ENCODE results near the gene ASAH2. TPM values are rescaled to one million over a fixed set of nuclear protein-coding genes. Genes with fewer than 3 reads are reported as not detected.
"Not testable (repeated sequence)": the region's sequence is repeated elsewhere in the genome, so short reads cannot be mapped to it uniquely, and the experiment has no call there.

The ASAH2 gene
- total RNA-seq, 4 donors from 2014 or later, result 2.4 to 6.1 (median 4.6) TPM

DNA sequence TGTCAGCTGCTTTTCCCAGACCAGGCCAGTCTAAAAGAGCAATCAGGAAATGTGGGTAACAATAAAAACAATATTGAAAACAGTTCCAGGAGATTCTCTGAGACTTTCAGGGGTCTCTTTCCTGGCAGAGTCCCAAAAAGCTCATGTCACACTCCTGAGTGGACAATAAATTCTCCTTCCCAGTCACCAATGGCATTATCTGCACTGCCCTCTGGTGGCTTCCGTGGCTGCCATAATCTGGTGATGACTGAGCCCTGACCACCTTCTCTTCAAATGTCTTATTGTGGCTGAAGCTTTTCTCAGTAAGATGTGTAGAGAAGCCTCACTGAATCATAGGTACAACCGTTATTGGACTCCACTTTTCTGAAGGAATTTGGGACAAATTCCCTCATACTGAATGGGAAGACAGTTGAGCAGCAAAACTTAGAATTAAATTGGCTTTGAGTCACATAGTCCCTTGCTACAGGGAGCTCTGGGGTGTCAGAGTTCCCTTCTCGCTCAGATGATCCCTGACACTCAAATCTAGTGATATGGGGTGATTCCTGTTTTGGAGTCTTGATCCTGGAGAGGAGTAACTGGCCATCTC lies 24.4 kb upstream of the ASAH2 start:
- H3K9me3 ChIP-seq, result no peaks in the 10 kb centered on the region
- 64% methylated on average over 3 of the region's 3 CpGs for WGBS
- no peaks in the 10 kb centered on the region for H3K27me3 ChIP-seq
- no peak for DNase-seq (ENCODE audit: low spot score in 2 of 2)
- TF ChIP-seq, protein P1, sequence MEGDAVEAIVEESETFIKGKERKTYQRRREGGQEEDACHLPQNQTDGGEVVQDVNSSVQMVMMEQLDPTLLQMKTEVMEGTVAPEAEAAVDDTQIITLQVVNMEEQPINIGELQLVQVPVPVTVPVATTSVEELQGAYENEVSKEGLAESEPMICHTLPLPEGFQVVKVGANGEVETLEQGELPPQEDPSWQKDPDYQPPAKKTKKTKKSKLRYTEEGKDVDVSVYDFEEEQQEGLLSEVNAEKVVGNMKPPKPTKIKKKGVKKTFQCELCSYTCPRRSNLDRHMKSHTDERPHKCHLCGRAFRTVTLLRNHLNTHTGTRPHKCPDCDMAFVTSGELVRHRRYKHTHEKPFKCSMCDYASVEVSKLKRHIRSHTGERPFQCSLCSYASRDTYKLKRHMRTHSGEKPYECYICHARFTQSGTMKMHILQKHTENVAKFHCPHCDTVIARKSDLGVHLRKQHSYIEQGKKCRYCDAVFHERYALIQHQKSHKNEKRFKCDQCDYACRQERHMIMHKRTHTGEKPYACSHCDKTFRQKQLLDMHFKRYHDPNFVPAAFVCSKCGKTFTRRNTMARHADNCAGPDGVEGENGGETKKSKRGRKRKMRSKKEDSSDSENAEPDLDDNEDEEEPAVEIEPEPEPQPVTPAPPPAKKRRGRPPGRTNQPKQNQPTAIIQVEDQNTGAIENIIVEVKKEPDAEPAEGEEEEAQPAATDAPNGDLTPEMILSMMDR (IDR thresholded peaks at IDR 0.05), result peak in 1 of 2 donors; percentile 42
- TF ChIP-seq POLR2A (IDR thresholded peaks at IDR 0.05), result no peak
- no peak overlapping the region for H3K27ac ChIP-seq
- no peaks in the 10 kb centered on the region for H3K4me1 ChIP-seq
- no peak overlapping the region for H3K4me3 ChIP-seq
- H3K36me3 ChIP-seq, result no peaks in the 10 kb centered on the region

DNA sequence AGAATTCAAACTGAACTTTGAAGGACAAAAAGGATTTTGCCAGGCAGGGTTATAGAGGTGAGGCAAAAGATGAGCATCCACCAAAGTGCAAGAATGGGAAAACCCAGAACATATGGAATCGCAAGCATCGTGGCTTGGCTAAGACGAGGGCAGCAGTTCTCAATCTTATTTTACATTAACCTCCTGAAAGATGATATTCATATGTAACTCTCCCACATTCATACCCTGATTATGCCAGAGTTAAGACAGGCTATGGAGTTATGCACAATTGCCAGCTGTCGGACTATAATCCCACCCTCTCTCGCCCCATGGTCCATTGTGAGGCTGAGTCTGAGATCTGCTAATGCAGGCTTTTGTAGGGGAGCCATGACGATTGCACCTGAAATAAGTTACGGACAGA lies 21.2 kb upstream of the ASAH2 start:
- Histone ChIP-seq H3K4me3 (no peak overlapping the region), H3K27ac (no peak overlapping the region), H3K4me1 (no peaks in the 10 kb centered on the region), H3K36me3 (no peaks in the 10 kb centered on the region), H3K27me3 (no peaks in the 10 kb centered on the region), H3K9me3 (no peaks in the 10 kb centered on the region)
- no peak for DNase-seq (ENCODE audit: low spot score in 2 of 2)
- 91% methylated on average over 7 of the region's 7 CpGs for WGBS
- TF ChIP-seq POLR2AphosphoS5 (IDR thresholded peaks at IDR 0.05), result no peak
- TF ChIP-seq, protein P1 (IDR thresholded peaks at IDR 0.05), result no peak
- TF ChIP-seq POLR2A (IDR thresholded peaks at IDR 0.05), result no peak
- TF ChIP-seq EP300 (IDR thresholded peaks at IDR 0.05), result no peak

DNA sequence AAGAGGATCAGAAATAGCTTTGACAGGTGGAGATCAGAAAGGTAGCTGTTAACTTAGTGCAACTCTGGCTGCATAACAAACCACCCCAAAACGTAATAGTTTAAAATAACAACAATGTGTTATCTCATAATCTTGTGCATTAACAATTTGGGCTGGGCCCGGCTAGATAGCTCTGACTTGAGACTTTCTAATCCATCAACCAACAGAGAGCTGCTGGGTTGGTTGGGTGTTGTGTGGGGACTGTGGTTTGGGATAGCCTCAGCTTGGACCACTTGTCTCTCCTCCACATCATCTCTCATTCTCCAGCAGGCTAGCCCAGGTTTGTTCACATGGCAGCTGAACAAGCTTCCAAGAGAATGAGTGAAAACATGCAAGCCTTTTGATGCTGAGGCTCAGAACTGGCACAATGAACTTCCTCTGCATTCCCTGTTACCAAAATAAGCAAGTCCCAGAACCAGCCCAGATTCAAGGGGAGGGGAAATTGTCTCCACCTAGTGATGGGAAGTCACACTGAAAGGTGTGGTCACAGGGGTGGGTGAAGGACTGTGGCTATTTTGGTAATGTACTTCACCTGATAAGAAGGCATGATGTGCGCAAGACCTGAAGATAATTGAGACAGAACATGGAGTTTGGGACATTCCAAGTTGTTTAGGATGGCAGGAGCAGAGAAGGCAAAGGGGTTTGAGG lies 20.4 kb upstream of the ASAH2 start:
- DNase-seq (ENCODE audit: low spot score in 2 of 2), result no peak
- H3K36me3 ChIP-seq, result no peaks in the 10 kb centered on the region
- H3K4me1 ChIP-seq, result no peaks in the 10 kb centered on the region
- no peak overlapping the region for H3K27ac ChIP-seq
- 67% methylated on average over 3 of the region's 3 CpGs for WGBS
- no peak overlapping the region for H3K4me3 ChIP-seq
- H3K27me3 ChIP-seq, result no peaks in the 10 kb centered on the region
- TF ChIP-seq POLR2A (IDR thresholded peaks at IDR 0.05), result no peak
- TF ChIP-seq, protein P1 (IDR thresholded peaks at IDR 0.05), result no peak
- no peak for TF ChIP-seq POLR2AphosphoS5 (IDR thresholded peaks at IDR 0.05)
- TF ChIP-seq EP300 (IDR thresholded peaks at IDR 0.05), result no peak
- no peaks in the 10 kb centered on the region for H3K9me3 ChIP-seq

DNA sequence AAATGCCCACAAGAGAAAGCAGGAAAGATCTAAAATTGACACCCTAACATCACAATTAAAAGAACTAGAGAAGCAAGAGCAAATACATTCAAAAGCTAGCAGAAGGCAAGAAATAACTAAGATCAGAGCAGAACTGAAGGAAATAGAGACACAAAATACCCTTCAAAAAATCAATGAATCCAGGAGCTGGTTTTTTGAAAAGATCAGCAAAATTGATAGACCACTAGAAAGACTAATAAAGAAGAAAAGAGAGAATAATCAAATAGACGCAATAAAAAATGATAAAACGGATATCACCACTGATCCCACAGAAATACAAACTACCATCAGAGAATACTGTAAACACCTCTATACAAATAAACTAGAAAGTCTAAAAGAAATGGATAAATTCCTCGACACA lies 16.6 kb upstream of the ASAH2 start:
- not testable (repeated sequence) for H3K4me1 ChIP-seq; H3K9me3 ChIP-seq; H3K4me3 ChIP-seq; DNase-seq (ENCODE audit: low spot score in 2 of 2); H3K36me3 ChIP-seq; H3K27me3 ChIP-seq; H3K27ac ChIP-seq
- WGBS, result 86% methylated on average over 3 of the region's 3 CpGs

DNA sequence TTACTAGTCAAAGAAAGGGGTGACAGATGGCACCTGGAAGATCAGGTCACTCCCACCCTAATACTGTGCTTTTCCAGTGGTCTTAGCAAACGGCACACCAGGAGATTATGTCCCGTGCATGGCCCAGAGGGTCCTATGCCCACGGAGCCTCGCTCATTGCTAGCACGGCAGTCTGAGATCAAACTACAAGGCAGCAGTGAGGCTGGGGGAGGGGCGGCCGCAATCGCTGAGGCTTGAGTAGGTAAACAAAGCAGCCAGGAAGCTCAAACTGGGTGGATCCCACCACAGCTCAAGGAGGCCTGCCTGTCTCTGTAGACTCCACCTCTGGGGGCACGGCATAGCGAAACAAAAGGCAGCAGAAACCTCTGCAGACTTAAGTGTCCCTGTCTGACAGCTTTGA lies 11.3 kb upstream of the ASAH2 start:
- not testable (repeated sequence) for H3K36me3 ChIP-seq; H3K27ac ChIP-seq; H3K4me3 ChIP-seq; H3K4me1 ChIP-seq; H3K9me3 ChIP-seq; H3K27me3 ChIP-seq; DNase-seq (ENCODE audit: low spot score in 2 of 2)
- 72% methylated on average over 10 of the region's 10 CpGs for WGBS

DNA sequence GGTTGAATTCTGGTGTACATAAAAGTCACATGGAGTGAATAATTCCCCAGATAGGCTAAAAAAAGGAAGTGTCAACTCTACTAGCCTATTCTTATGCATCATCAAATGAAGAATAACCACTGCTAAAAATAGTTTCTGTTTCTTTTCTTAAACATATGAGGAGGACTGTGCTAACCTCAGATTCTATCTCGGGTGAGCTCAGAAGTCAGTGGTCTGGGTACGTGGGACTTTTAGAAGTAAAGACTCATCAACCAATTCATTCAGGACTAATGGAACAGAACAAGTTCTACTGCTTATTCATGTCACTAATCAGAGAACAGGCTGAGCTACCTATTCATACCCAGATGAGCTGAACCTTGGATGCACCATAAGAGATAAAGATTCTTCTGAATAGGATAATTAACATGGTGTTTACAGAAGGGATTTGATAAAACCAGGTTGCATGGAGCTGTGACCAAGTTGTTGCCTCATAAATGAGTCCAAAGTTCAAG lies 9.5 kb upstream of the ASAH2 start:
- TF ChIP-seq, protein P1 (IDR thresholded peaks at IDR 0.05), result no peak
- TF ChIP-seq POLR2A (IDR thresholded peaks at IDR 0.05) (no peak), POLR2AphosphoS5 (IDR thresholded peaks at IDR 0.05) (no peak)

More for the DNA sequence above, 9.5 kb upstream of the ASAH2 start:
- Histone ChIP-seq H3K36me3 (no peaks in the 10 kb centered on the region), H3K27me3 (no peaks in the 10 kb centered on the region), H3K4me1 (no peaks in the 10 kb centered on the region), H3K9me3 (no peaks in the 10 kb centered on the region), H3K4me3 (no peak overlapping the region), H3K27ac (no peak overlapping the region)
- 31% methylated on average over 2 of the region's 2 CpGs for WGBS
- DNase-seq (ENCODE audit: low spot score in 2 of 2), result no peak

Measured in suprapubic skin (tissue), 4 donors.